HPDE6-E6E7 (cell line): Measurements from ENCODE around the gene PPARG.
"Not testable (repeated sequence)": the region's sequence is repeated elsewhere in the genome, so short reads cannot be mapped to it uniquely, and the experiment has no call there.

Experiments used
- DNase-seq: peaks from one replicate; pipeline ENCODE4 v3.0.0; 2011; ENCODE audit warnings: missing footprints; ENCODE audit errors: extremely low spot score

Gene PPARG

DNA sequence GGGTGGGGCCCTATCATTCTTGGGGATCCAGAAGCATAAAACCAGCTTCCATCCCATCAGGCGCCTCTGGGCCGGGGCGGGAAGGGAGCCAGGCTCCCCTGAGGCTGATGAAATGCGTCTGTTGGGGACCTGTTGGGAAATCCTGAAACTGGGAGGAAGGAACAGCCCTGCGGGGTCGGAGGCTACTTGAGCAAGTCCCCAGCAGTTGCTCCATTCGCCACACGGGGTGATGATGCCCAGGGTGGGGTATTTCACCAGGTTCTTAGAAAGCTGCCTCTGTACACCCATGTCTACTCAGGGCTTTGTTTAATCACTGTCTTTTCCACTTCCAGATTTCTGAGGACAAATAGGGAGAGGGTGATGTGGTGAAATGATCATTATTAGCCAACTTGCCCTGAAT is 170.0 kb downstream of the PPARG start:
- no peak for DNase-seq

DNA sequence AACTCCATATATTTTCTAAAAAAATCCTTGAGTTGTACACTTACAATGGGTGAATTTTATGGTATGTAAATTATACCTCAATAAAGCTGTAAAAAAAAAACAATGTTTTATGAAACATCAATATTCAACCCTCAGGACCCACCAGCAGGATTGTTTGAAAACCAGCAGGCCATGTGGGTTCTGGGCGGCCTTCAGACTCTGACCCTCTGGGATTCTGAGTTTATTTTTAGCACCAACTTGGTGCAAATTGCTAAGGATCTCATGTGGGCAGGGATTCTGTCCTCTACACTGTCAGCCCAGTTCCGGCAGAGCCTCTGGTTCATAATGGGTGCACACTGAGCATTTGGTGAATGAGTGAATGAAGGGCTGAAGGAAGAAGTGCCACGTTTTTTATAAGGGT is 171.3 kb downstream of the PPARG start:
- no peak for DNase-seq

DNA sequence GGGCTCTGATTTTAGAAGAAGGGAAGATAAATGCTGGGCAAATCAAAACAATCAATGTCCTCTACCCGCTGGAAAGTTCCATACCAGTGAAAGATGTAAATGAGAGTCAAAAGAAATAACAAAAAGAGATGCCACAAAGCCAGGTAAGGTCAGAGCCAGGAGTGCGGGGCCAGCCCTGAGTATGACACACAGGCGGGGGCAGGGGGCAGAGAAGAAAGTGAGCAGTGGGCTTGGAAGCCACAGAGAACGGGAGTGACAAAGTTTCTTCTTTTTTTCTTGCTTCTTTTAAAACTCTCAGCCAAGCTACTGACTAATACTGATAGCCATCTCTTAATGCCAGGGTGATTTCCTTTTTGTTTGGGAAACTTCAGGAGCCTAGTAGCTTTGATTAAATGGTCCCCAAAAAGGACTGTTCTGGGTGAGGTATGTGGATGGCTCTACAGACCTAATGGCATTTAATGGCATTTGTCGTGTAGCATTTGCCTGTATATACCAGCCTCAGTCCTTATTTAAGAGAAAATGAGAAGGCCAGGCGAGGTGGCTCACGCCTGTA is 172.3 kb downstream of the PPARG start:
- no peak for DNase-seq

DNA sequence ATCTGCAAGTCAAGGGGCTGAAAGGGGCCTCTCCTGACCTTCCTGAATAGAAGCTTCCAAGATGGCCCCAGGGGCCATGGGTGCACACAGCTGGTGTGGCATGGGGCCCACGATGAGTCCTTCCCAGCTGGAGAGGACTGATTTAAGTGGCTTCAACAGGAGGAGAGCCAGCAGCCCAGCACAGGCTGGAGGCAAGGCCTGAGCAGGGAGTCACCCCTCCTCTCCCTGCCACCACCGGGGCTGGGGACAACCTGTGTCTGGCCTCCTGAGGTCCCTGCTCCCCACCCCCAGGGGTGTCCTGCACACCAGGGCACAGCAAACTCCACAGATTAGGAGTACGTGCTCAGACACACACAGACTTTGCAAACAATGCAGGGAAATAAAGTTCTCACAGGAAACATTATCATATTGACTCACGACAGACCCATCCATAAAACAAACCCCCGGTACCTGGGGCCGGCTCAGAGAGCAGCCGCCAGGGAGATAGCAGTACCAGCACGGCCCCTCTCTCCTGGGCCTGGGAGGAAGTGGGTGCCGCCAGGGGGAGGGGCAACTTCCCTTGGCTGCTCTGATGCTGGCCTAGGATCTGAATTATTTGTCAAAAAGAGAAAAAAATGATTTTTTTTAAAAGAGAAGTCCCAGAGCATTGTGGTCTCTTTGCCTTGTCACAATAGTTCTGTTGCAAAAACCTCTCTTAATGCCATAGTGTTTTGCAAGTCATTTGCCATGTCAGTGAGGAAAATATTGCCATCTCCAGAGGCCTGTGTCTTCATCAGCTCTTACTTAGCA is 173.5 kb downstream of the PPARG start:
- no peak for DNase-seq

DNA sequence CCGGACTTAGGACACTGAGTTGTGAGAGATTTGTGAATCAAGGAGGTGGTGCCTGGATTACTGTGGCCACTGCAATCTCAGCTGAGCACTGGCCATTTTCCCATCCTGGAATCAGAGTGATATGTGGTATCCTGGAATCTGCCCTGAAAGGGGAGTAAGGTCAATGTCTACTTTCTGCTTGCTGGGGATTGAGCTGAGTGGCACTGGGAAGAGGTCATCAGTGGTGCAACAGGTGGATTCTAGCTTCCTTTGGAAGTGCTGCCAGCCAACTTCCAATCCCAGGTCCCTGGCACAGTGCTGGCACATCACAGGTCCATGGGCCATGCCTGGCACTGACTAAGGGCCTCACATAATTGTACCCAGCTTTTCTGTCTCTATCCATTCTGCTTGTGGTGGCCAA is 174.8 kb downstream of the PPARG start:
- no peak for DNase-seq

DNA sequence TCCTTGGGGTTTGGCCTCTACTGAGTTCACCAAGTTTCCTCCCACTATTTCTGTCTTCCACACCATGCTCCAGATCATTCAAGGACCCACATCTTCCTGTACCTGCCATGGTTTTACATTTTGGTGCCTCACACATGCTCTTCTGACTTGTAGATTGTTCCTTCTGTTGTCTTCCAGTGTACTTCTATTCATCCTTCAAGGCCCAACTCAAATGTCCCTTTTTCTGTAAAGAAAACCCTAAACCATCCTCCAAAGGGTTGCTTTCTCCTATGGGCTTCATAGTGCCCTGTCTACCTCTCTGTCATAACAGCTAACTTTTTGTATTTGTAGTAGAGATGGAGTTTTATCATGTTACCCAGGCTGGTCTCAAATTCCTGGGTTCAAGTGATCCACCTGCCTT is 175.3 kb downstream of the PPARG start:
- DNase-seq = no peak

DNA sequence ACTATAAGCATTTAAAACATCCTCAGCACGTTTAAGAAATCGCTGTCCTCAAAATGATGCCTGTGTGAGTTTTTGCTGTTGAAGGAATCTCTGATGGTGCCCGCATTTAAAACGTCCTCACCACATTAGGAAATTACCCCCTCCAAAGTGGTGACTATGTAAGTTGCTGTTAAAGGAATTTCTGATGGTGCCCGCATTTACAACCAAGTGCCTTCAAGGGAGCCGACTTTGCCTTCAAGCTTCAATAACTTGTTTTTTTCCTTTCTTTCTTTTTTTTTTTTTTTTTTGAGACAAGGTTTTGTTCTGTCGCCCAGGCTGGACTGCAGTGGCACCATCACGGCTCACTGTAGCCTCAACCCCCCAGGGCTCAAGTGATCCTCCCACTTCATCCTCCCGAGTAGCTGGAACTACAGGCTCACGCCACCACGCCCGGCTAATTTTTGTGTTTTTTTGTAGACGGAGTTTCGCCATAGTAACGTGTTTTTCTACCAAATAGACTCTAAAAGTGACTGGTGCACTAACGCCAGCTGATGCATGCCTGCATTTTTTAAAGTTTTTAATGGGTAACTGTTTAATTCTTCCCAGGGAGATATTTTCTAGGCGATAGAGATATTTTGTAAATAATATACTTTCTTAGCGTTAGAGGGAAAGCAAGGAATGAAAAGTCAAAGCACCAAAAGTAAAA is 176.4 kb downstream of the PPARG start:
- no peak for DNase-seq

DNA sequence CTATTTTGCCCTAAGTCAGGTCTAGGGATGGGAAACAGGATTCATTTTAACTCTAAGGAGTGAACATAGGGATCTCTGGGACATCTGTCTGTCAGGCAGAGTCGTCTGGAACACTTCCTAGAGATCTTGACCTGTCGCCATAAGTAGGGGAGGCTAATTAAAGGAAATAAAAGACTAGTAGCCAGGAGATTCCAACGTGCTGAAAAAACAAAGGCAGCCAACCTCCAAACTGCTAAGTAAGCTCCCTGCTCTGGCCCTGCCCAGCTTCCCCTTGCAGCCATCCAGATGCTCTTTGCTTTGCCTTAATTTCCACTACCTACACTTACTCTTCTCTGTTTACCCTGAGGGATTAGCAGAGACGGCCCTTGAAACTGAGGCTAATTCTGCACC is 177.0 kb downstream of the PPARG start:
- no peak for DNase-seq

DNA sequence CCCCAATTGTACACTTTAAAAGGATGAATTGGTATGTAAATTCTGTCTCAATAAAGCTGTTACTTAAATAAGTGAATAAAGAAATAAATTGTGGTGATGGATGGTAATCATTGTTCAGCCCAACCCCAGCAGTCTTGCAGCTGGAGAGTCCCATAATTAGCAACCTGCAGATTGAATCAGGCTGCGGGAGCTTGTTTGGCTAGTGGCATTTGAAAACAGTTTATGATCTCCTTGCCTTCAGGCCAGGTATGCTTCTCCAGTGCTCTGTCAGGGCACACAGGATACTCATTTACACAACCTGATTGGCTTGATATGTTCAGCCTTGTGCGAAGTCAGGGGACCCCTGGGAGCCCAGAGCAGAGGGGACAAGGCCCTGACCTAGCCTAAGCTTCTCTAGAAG is 178.9 kb downstream of the PPARG start:
- DNase-seq = no peak

DNA sequence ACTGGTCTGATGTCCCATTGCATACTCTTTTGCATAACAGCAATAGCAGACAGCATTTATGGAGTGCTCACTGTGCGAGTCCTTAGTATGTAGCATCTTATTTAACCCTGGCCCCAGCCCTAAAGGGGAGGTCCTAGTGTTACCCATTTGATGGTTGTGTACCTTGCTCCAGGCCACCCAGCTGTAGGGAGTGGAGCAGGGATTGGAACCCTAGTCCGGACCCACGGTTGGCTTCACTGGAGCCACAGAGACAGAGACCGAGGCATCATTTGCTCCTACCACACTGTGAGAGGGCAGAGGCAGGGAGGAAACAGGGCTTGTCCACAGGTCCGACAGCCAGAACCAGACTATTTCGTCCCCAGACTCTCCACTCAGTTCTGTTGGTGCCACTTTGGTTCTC is 179.4 kb downstream of the PPARG start:
- DNase-seq = no peak

DNA sequence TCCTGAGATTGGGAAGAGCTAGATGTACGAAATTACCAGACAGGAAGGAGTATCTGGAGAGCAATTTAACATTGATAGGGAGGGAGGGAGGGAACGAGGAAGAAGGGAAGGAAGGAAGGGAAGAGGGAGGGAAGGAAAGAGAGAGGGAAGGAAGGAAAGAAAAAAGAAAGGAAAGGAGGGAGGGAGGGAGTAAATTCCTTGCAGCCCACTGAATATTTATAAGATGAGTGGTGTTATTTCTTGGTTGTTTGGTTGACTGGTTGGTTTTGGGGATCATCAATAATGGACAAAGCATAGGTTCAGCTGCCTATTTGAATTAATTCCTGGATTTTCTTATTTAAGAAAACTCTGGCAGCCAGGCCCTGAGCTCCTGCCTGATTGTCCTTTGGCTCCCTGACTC is 179.9 kb downstream of the PPARG start:
- no peak for DNase-seq

DNA sequence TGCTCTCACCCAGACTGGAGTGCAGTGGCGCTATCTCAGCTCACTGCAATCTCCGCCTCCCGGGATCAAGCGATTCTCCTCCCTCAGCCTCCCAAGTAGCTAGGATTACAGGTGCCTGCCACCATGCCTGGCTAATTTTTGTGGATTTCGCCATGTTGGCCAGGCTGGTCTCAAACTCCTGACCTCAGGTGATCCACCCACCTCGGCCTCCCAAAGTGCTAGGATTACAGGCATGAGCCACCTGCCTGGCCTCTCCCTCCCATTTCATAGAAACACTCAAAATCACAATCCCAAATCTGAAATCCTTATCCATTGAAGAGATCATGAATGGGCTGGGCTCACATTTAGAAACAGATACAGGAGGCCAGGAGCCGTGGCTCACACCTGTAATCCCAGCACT is 180.4 kb downstream of the PPARG start:
- DNase-seq = not testable (repeated sequence)

DNA sequence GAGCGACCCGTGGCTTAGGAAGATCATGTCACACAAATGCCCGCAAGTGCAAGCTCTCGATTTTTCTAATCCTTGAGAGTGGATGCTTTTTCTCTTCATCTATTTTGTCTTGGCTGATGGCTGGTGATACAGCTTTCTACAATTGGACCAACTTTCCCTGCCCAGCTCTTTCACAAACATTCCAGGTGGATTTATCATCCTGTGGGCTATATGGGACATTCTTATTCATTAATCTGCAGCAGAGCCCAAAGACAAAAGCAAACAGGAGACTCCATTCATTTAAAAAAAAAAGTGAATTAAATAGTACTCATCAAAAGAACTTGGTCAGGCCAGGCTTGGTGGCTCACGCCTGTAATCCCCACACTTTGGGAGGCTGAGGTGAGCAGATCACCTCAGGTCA is 181.2 kb downstream of the PPARG start:
- DNase-seq = no peak

DNA sequence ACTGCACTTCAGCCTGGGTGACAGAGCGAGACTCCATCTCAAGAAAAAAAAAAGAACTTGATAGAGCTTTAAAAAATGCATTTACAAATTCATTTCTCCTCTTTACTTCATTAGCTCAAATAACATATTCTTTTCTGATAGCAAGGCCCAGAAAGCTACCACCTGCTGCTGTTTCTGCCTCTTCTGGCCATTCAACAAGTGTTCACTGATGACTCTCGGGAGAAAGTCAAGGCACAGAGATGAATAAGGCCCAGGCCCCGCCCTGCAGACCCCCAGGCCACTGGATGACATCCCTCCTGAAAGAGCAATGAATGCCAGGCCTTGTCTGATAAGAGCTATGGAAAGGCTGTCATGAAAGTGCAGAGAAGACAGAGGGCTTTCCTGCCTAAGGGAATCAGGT is 181.8 kb downstream of the PPARG start:
- DNase-seq = no peak

DNA sequence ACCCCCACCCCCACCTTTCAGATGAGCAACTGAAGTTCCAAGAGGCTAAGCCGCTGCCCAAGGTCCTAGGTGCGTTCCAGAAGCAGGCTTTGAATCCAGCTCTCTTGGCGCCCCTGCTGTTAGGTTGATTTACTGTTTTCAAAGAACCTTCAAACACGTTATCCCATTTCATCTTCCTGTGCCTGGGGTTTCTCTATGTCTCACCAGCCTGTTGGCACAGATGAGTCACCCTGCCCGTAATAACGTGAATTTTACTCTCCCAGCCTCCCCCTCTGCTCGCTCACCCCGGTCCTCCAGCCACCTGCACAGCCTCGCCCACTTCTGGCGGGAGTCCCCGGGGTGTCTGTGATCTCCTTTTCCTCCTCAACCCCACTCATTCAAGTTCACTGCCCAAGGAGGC is 182.4 kb downstream of the PPARG start:
- peak; percentile 10 for DNase-seq

DNA sequence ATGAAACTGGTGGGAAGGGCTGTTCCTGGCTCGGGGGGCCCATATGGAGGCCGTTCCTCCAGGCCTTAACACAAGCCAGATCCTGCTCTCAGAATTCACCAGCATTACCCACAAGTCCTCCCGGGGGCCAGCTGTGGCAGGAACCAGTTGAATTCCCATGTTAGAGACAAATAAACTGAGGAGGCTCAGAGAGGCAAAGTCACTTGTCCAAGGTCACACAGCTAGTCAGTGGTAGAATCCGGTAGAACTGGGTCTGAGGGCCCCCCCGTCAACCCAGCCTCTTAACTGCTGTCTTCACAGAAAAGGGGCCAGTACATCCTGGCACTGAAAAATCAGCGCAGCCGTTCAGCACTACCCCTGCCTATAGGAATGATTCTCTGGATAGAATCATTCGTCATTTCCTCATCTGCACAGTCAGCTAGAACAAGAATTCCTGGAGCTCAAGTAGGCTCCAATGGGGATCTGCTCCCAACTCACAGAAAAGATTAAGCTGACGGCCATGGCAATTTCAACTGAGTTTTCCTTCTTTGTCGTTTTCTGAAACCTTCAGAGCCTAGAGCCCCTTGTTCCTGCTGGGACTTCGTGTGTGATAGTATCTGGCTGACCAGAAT is 183.2 kb downstream of the PPARG start:
- no peak for DNase-seq

DNA sequence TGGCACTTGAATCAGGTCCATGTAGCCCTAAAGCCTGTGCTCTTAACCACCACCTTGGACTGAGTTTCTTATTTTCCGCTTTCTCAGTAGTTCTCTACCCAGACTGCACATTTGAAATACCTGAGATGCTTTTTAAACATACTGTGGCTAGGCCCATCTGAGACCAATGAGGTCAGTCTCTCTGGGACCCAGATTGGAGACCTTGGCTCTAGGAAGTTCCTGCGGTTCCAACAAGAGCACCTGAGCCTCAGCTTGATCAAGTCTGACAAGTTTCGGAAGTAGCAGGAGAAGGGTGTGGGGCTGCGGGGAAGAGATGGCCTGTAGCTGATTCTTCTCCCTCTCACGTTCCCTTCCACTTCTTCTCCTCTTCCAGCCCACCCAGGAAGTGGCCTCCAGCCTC is 183.9 kb downstream of the PPARG start:
- DNase-seq = no peak

DNA sequence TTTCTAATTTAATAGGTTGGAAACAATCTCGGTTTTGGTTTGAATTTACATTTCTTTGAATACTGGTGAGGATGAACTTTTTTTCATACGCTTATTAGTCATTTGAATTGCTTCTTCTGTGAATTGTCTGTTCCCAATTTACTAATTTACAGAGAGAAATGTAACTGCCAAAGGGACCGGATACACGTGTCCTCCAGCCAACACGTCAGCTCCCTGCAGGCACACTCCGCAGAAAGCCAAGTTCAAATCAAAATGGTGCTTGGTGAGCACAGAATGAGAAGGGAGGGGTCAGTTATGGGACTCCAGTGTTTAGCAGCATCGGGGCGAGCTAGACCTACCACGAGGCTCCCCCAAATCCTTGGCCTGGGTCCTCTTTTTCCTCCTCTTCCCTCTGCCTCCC is 184.6 kb downstream of the PPARG start:
- no peak for DNase-seq

DNA sequence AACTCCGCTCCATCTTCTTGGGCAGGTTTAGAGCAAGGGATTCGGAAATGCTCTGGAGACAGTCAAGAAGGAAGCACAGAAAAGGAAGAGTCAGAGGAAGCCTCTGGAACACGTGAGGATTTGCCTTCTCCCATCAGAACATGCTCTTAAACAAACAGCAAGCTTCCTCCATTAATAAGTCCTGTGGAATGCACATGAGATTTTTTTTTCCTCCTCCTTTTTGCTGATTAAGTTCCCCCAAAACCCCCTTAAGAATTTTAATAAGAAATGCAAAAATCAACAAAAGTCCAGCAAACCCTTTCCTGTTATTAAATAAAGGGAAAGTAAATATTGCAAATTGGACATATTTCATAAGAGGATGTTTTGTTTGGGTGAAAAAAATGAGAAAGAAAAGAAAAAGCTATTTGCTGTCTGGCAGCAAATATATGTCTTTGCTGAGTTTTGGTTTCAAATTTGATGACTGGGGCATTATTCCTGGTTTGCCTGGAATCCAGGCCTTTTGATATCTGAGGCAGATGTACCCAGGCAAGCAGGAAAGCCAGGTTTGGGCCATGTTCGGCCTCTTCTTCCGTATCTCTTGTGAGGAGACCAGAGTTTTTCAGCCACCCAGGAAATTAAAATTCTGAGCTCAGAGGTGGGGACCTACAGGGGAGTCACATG is 187.5 kb downstream of the PPARG start:
- DNase-seq = no peak

DNA sequence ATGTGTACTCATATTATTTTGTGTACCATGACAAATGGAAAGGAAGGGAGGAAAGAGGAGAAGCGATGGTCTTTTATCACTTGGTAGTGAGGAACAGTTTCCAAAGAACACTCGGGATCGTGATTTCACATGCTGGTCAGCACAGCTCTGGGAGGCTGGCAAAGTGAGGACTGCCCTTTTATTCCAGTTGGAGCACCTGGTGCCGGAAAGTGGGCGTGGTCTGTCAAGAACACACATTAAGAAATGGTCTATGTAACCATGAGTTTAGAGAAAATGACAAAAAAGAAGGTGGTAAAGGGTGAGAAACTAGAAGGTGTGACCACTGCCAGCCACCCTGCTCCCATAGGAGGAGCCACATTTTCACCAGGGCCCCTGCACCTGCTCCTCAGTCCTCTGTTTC is 188.4 kb downstream of the PPARG start:
- no peak for DNase-seq

DNA sequence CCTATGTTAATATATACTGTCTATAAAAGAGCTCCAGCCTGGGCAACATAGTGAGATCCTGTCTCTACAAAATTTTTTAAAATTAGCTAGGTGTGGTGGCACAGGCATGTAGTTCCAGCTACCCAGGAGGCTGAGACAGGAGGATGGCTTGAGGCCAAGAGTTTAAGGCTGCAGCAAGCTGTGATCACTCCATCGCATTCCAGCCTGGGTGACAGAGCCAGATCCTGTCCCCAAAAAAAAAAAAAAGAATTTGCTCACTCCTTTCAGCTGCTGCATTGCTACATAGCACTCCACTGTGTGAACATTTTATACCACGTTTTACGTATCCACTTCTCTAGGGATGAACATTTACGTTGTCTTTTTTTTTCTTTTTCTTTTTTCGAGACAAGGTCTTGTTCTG is 189.5 kb downstream of the PPARG start:
- DNase-seq = no peak

DNA sequence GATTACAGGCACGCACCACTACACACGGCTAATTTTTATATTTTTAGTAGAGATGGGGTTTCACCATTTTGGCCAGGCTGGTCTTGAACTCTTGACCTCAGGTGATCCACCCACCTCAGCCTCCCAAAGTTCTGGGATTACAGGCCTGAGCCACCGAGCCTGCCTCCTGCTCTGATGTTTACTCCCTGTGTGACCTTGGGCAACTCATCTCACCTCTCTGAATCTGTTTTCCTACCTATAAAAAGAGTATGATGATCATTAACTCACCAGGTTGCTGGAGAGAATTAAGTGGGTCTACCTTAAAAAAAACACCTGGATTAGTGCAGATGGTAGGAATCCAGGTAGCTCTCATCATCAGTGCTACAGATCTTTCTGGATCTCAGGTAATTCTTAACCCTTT is 190.3 kb downstream of the PPARG start:
- DNase-seq = not testable (repeated sequence)
